ENCODE measurements around the gene DPAGT1.

DPAGT1 gene

DNA sequence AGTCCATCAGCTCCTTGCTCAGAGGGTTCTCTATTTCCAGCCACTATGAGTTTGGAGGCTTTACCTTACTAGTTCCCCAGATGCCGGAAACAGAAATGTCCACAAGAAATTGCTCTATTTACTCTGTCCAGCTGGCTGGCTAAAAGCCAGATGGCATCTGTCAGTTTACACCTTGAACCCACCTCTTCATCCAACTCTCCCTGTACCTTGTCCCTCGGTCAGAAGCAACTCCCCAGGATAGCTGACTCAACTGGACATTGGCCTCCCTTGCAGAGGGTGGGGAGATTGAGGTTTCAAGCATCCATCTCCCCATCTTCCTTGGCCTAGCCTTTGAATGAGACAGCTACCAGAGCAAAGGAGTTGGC lies 7.2 kb upstream of the DPAGT1 start (continued):
- TF ChIP-seq, protein P1, sequence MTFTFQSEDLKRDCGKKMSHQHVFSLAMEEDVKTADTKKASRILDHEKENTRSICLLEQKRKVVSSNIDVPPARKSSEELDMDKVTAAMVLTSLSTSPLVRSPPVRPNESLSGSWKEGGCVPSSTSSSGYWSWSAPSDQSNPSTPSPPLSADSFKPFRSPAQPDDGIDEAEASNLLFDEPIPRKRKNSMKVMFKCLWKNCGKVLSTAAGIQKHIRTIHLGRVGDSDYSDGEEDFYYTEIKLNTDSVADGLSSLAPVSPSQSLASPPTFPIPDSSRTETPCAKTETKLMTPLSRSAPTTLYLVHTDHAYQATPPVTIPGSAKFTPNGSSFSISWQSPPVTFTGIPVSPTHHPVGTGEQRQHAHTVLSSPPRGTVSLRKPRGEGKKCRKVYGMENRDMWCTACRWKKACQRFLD (tag by site-specific recombination; IDR thresholded peaks at IDR 0.05) = no peak
- no peak for TF ChIP-seq OSR2 (tag by site-specific recombination; IDR thresholded peaks at IDR 0.05)

DNA sequence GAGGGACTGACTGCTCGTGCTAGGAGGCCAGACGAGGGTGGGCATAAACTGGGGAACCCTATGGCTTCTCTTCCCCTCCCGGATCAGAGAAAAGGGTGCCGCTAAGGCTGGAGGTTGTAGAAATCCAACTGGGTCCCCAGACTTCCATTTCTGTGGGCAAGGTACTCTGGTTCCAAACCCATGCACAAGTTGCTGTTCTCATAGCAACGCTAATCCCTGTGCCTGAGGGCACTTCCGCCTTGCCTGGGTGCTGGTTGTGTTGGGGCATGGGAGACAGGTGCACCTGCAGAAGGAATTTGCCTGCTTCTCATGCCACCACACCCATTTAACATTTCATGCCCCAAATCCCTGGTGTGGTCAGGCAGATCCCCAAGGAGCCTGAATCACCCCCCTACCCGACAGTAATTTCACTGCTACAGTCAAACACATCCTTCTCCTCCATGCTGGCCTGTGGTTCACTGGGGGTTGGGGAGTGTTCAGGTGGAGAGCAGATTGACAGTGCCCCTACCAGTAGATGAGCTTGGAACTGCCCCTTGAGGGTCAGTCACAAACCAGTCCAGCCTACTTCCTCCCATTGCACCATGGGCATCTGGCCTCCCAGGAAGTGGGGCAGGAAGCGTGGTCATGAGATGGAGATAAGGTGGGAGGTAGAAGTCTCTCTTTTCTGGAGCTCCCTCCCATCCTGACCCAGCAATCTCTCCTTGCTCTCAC lies 6.6 kb upstream of the DPAGT1 start:
- ChIA-PET POLR2A (interaction anchor here (1.1 to 5.5 kb wide), 5 partner anchors 13 to 209 kb away, joined by 4 to 51 read pairs (median 7); partner anchors contain the start of genes HINFP and MCAM), CTCF (interaction anchor here (0.9 to 1.3 kb wide), 4 partner anchors 9 to 230 kb away, joined by 3 to 4 read pairs (median 3); no protein-coding TSS in a partner anchor)
- H3K27ac ChIP-seq (ENCODE audit: extremely low read depth, low read depth, low read length) = peak overlapping the region; percentile 53; the same call in 1 of the 2 replicates
- TF ChIP-seq ZNF776 (tag by site-specific recombination; IDR thresholded peaks at IDR 0.05; ENCODE audit: borderline replicate concordance) (no peak), ZNF23 (tag by site-specific recombination; IDR thresholded peaks at IDR 0.05; ENCODE audit: borderline replicate concordance) (no peak), ZNF645 (tag by site-specific recombination; IDR thresholded peaks at IDR 0.05) (no peak), ZNF548 (tag by site-specific recombination; IDR thresholded peaks at IDR 0.05) (no peak), ZIC2 (tag by site-specific recombination; IDR thresholded peaks at IDR 0.05) (no peak), INSM2 (tag by site-specific recombination; IDR thresholded peaks at IDR 0.05) (no peak), ZNF19 (tag by site-specific recombination; IDR thresholded peaks at IDR 0.05; ENCODE audit: low read depth) (no peak), ZNF211 (tag by site-specific recombination; IDR thresholded peaks at IDR 0.05; ENCODE audit: low read depth) (no peak), SCRT2 (tag by site-specific recombination; IDR thresholded peaks at IDR 0.05) (0 out of 2 replicates have a peak, but pooled peaks have one; percentile 16), ZNF707 (tag by site-specific recombination; IDR thresholded peaks at IDR 0.05) (no peak), ZNF335 (tag by site-specific recombination; conservative IDR thresholded peaks at IDR 0.05) (peak; percentile 51), ZNF26 (tag by site-specific recombination; IDR thresholded peaks at IDR 0.05) (no peak), SP3 (tag by site-specific recombination; IDR thresholded peaks at IDR 0.05) (peak; percentile 54; the same call in 1 of the 2 replicates), ZNF221 (tag by site-specific recombination; IDR thresholded peaks at IDR 0.05; ENCODE audit: borderline replicate concordance) (no peak), GLIS1 (tag by site-specific recombination; IDR thresholded peaks at IDR 0.05) (peak; percentile 33; the same call in 1 of the 2 replicates), SALL2 (tag by site-specific recombination; IDR thresholded peaks at IDR 0.05; ENCODE audit: borderline replicate concordance) (no peak), SP2 (tag by site-specific recombination; IDR thresholded peaks at IDR 0.05) (peak; percentile 65), HOXA7 (CRISPR knock-in tag; IDR thresholded peaks at IDR 0.05; ENCODE audit: borderline replicate concordance) (no peak), ZNF76 (tag by site-specific recombination; IDR thresholded peaks at IDR 0.05; ENCODE audit: borderline replicate concordance, low read depth) (no peak), ZNF274 (IDR thresholded peaks at IDR 0.05; ENCODE audit: low read length) (no peak), ZNF274 (tag by site-specific recombination; IDR thresholded peaks at IDR 0.05; ENCODE audit: borderline replicate concordance) (no peak), BCL11B (tag by site-specific recombination; IDR thresholded peaks at IDR 0.05; ENCODE audit: low read depth) (no peak)
- TF ChIP-seq, protein P2, sequence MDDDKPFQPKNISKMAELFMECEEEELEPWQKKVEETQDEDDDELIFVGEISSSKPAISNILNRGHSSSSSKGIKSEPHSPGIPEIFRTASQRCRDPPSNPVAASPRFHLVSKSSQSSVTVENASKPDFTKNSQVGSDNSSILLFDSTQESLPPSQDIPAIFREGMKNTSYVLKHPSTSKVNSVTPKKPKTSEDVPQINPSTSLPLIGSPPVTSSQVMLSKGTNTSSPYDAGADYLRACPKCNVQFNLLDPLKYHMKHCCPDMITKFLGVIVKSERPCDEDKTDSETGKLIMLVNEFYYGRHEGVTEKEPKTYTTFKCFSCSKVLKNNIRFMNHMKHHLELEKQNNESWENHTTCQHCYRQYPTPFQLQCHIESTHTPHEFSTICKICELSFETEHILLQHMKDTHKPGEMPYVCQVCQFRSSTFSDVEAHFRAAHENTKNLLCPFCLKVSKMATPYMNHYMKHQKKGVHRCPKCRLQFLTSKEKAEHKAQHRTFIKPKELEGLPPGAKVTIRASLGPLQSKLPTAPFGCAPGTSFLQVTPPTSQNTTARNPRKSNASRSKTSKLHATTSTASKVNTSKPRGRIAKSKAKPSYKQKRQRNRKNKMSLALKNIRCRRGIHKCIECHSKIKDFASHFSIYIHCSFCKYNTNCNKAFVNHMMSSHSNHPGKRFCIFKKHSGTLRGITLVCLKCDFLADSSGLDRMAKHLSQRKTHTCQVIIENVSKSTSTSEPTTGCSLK (tag by site-specific recombination; IDR thresholded peaks at IDR 0.05) = no peak
- TF ChIP-seq, protein P3, sequence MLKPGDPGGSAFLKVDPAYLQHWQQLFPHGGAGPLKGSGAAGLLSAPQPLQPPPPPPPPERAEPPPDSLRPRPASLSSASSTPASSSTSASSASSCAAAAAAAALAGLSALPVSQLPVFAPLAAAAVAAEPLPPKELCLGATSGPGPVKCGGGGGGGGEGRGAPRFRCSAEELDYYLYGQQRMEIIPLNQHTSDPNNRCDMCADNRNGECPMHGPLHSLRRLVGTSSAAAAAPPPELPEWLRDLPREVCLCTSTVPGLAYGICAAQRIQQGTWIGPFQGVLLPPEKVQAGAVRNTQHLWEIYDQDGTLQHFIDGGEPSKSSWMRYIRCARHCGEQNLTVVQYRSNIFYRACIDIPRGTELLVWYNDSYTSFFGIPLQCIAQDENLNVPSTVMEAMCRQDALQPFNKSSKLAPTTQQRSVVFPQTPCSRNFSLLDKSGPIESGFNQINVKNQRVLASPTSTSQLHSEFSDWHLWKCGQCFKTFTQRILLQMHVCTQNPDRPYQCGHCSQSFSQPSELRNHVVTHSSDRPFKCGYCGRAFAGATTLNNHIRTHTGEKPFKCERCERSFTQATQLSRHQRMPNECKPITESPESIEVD (tag by site-specific recombination; IDR thresholded peaks at IDR 0.05) = no peak

More for the DNA sequence above, 6.6 kb upstream of the DPAGT1 start:
- Histone ChIP-seq H3K9me3 (ENCODE audit: control insufficient read depth, insufficient read depth, low read depth, low read length) (no peaks in the 10 kb centered on the region), H3K4me3 (ENCODE audit: low read depth, low read length) (peak overlapping the region; percentile 79), H3K4me1 (ENCODE audit: control insufficient read depth, insufficient read depth, low read length) (no peaks in the 10 kb centered on the region), H3K36me3 (ENCODE audit: control insufficient read depth in 2 of 2, insufficient read depth in 1 of 2, low read length in 2 of 2) (peaks cover 0 to 39% of the 10 kb centered on the region in 2 experiments; a peak in 1 of 3 replicates)
